ENCODE results near the gene PDK1. TPM values are rescaled to one million over a fixed set of nuclear protein-coding genes. Genes with fewer than 3 reads are reported as not detected.

Gene PDK1
- polyA plus RNA-seq, 2 of the 4 experiments (the other 2 are of a cell fraction), result 1.2 to 12.9 TPM

DNA sequence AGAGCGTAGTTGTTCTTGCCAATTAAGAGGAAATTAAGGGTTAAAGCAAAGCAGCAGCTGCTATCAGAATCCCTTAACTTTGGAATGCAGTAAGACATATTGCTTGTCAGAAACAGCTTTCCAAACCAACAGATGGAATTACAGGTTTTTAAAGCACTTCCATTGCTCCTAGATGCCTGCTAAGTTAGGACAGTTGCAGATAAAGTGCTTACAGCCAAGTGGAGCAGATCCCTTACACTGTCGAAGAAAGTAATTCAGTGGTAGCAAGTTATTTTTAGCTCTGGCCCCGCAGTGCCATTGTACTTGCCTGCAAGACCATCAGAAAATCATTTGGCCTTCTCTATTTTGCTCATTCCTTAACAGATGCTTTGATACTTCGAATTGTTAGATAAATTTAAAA is 5.4 kb downstream of the PDK1 start:
- FAIRE-seq, result no peak
- WGBS (ENCODE audit: missing lambda C conversion rate), result 77% methylated on average over 4 of the region's 4 CpGs
- TF ChIP-seq EP300 (IDR thresholded peaks at IDR 0.05) (no peak), SREBF2 (IDR thresholded peaks at IDR 0.05) (no peak), CBX8 (IDR thresholded peaks at IDR 0.05) (no peak), HEYL (CRISPR knock-in tag; IDR thresholded peaks at IDR 0.05) (no peak), RFX5 (IDR thresholded peaks at IDR 0.05) (no peak), CHD2 (IDR thresholded peaks at IDR 0.05; ENCODE audit: low read length, partially characterized antibody) (no peak), HOXB5 (CRISPR knock-in tag; IDR thresholded peaks at IDR 0.05) (no peak), CHD4 (IDR thresholded peaks at IDR 0.05; ENCODE audit: borderline replicate concordance) (no peak), BHLHE40 (IDR thresholded peaks at IDR 0.05; ENCODE audit: low read depth, low read length) (no peak), ATOH8 (CRISPR knock-in tag; IDR thresholded peaks at IDR 0.05; ENCODE audit: low read depth) (no peak), RARB (CRISPR knock-in tag; IDR thresholded peaks at IDR 0.05) (no peak), RAD21 (conservative IDR thresholded peaks at IDR 0.05 in 1 of 2, IDR thresholded peaks at IDR 0.05 in 1 of 2) (no peak), ZSCAN20 (CRISPR knock-in tag; IDR thresholded peaks at IDR 0.05) (no peak)
- TF ChIP-seq, protein P1, sequence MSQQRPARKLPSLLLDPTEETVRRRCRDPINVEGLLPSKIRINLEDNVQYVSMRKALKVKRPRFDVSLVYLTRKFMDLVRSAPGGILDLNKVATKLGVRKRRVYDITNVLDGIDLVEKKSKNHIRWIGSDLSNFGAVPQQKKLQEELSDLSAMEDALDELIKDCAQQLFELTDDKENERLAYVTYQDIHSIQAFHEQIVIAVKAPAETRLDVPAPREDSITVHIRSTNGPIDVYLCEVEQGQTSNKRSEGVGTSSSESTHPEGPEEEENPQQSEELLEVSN (IDR thresholded peaks at IDR 0.05; ENCODE audit: borderline replicate concordance, low read depth), result no peak
- Histone ChIP-seq H3K27ac (no peak overlapping the region), H3K4me1 (peaks cover 10% of the 10 kb centered on the region), H3K4me2 (no peak overlapping the region), H3K9me3 (no peaks in the 10 kb centered on the region), H3K4me3 (no peak overlapping the region)
- ChIA-PET CTCF (interaction anchor here (0.7 kb wide), 1 partner anchor 287 kb away, joined by 3 read pairs; no protein-coding TSS in a partner anchor), POLR2A (no interaction called here)
- no peak for DNase-seq (ENCODE audit: low read depth in 1 of 2, low spot score in 1 of 2)
- no peak for ATAC-seq

DNA sequence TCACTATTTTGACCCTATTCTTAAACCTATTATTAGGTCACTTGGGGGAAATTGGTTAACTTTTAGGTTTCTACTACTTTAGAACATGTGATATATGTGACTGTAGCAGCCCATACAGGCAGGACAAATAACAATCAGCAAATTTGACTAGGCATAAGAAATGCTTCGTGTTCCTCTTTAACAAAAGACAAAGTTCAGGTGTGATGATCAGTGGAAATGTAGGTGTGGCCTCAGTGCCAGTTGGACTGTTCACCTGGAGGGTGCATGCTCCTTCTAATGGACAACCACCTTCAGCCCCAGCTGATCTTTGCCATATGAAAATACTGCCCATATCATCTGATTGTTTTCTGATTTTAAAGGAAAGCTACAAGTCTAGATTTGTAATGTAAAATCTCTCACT is 6.4 kb downstream of the PDK1 start:
- ATAC-seq (no peak), FAIRE-seq (no peak), DNase-seq (ENCODE audit: low read depth in 1 of 2, low spot score in 1 of 2) (no peak)
- H3K9me3 ChIP-seq, result no peaks in the 10 kb centered on the region
- ChIA-PET CTCF (interaction anchor here (0.5 kb wide), 1 partner anchor 177 kb away, joined by 3 read pairs; no protein-coding TSS in a partner anchor), POLR2A (no interaction called here)
- H3K27ac ChIP-seq, result no peak overlapping the region
- TF ChIP-seq FOSB (CRISPR knock-in tag; IDR thresholded peaks at IDR 0.05) (no peak), EP300 (IDR thresholded peaks at IDR 0.05) (no peak), NFE2L2 (conservative IDR thresholded peaks at IDR 0.05; ENCODE audit: low read length) (no peak), NPAS2 (CRISPR knock-in tag; IDR thresholded peaks at IDR 0.05; ENCODE audit: borderline replicate concordance) (no peak), JUNB (IDR thresholded peaks at IDR 0.05) (no peak), CHD4 (IDR thresholded peaks at IDR 0.05; ENCODE audit: borderline replicate concordance) (no peak), MYC (IDR thresholded peaks at IDR 0.05; ENCODE audit: borderline replicate concordance, low read length) (no peak), SMC3 (IDR thresholded peaks at IDR 0.05) (no peak), TFCP2L1 (CRISPR knock-in tag; IDR thresholded peaks at IDR 0.05) (no peak), REST (IDR thresholded peaks at IDR 0.05) (no peak), FOXS1 (CRISPR knock-in tag; IDR thresholded peaks at IDR 0.05) (no peak), HOXB13 (CRISPR knock-in tag; IDR thresholded peaks at IDR 0.05; ENCODE audit: low read depth) (no peak)
- TF ChIP-seq, protein P1 (IDR thresholded peaks at IDR 0.05; ENCODE audit: borderline replicate concordance, low read depth), result no peak
- peaks cover 5% of the 10 kb centered on the region for H3K4me1 ChIP-seq
- no peak overlapping the region for H3K4me2 ChIP-seq
- no peak overlapping the region for H3K4me3 ChIP-seq
- 48% methylated on average over 1 of the region's 1 CpG for WGBS (ENCODE audit: missing lambda C conversion rate)

All from A549 (cell line).